IMR-90 (cell line): ENCODE measurements around the gene RNF144B. TPM values are rescaled to one million over a fixed set of nuclear protein-coding genes. Genes with fewer than 3 reads are reported as not detected.

Experiments
- ATAC-seq: fragments of 200-7000 bp; cut with Tn5 transposase; 2 replicates; pipeline ENCODE4 v1.9.1; 2020; ENCODE audit warnings: low read depth, mild to moderate bottlenecking, moderate library complexity
- BruUV-seq: library from RNA; stranded (reverse); fragments of 400-500 nt; replicated peaks from 2 replicates; lab custom pipeline; 2021; lab: Mats Ljungman, UMichigan
- CTCF ChIA-PET: fragments of 300-600 bp; formaldehyde crosslinking; extraction: SDS; loops from one replicate; lab custom pipeline; 2021; ENCODE audit warnings: antibody characterized with exemption; lab: Yijun Ruan, JAX
- POLR2A ChIA-PET: fragments of 300-600 bp; sonication (Branson Sonifier 250); formaldehyde crosslinking; loops from one replicate; lab custom pipeline; 2022; ENCODE audit warnings: antibody characterized with exemption; ENCODE audit not compliant: unreplicated experiment; lab: Charles Lee
- DNase-seq: peaks from one replicate; pipeline ENCODE4 v3.0.0; 2013
- H2AFZ ChIP-seq: replicated peaks from 2 replicates; pipeline ENCODE3; 2013; ENCODE audit warnings: low read length, mild to moderate bottlenecking; ENCODE audit not compliant: poor library complexity
- H2AK5ac ChIP-seq: 2 replicates; pipeline ENCODE4 v1.6.1; 2013; ENCODE audit warnings: low read depth, low read length, inconsistent platforms
- H2AK9ac ChIP-seq: replicated peaks from 2 replicates; pipeline ENCODE3; 2013; ENCODE audit warnings: mild to moderate bottlenecking, low read depth, low read length, moderate library complexity; ENCODE audit not compliant: poor library complexity
- H2BK120ac ChIP-seq: 2 replicates; pipeline ENCODE4 v1.6.1; 2013; ENCODE audit warnings: low read depth, low read length, inconsistent platforms
- H2BK15ac ChIP-seq: 3 replicates; pipeline ENCODE4 v1.6.1; 2013; ENCODE audit warnings: low read depth, low read length, inconsistent platforms
- H2BK20ac ChIP-seq: 2 replicates; pipeline ENCODE4 v1.6.1; 2013; ENCODE audit warnings: low read depth, mild to moderate bottlenecking, inconsistent platforms, low read length, moderate library complexity
- H2BK5ac ChIP-seq: 2 replicates; pipeline ENCODE4 v1.6.1; 2013; ENCODE audit warnings: mild to moderate bottlenecking, low read depth, low read length, inconsistent platforms; ENCODE audit not compliant: poor library complexity, severe bottlenecking
- H3K14ac ChIP-seq: replicated peaks from 2 replicates; pipeline ENCODE4 v1.6.1; 2013; ENCODE audit warnings: low read depth, low read length, inconsistent platforms
- H3K18ac ChIP-seq: 2 replicates; pipeline ENCODE4 v1.6.1; 2013; ENCODE audit warnings: low read depth, low read length, control low read depth
- H3K23ac ChIP-seq: 2 replicates; pipeline ENCODE4 v1.6.1; 2013; ENCODE audit warnings: low read depth, low read length, inconsistent platforms
- H3K27ac ChIP-seq: 2 replicates; pipeline ENCODE4 v1.5.1; 2013; ENCODE audit warnings: mild to moderate bottlenecking, control low read depth, low read length; ENCODE audit not compliant: insufficient read depth
- H3K27me3 ChIP-seq: 2 replicates; pipeline ENCODE4 v1.6.1; 2013; ENCODE audit warnings: low read length; ENCODE audit not compliant: control insufficient read depth, insufficient read depth
- H3K36me3 ChIP-seq: 2 replicates; pipeline ENCODE4 v1.6.1; 2013; ENCODE audit warnings: low read length, mixed read lengths; ENCODE audit not compliant: control insufficient read depth, insufficient read depth
- H3K4ac ChIP-seq: 2 replicates; pipeline ENCODE4 v1.6.1; 2013; ENCODE audit warnings: low read depth, low read length, inconsistent platforms
- H3K4me1 ChIP-seq: 2 replicates; pipeline ENCODE4 v1.6.1; 2013; ENCODE audit warnings: low read length, mixed read lengths; ENCODE audit not compliant: control insufficient read depth, insufficient read depth
- H3K4me2 ChIP-seq: 2 replicates; pipeline ENCODE4 v1.6.1; 2013; ENCODE audit warnings: low read depth, mild to moderate bottlenecking, control low read depth, low read length, moderate library complexity
- H3K4me3 ChIP-seq: 2 replicates; pipeline ENCODE4 v1.5.1; 2013; ENCODE audit warnings: low read depth, mild to moderate bottlenecking, control low read depth, low read length, moderate library complexity; ENCODE audit not compliant: insufficient read depth
- H3K56ac ChIP-seq: 2 replicates; pipeline ENCODE4 v1.6.1; 2013; ENCODE audit warnings: low read length, inconsistent platforms; ENCODE audit not compliant: insufficient read depth; ENCODE audit errors: extremely low read depth
- H3K79me1 ChIP-seq, 2 experiments: 2 replicates each; pipeline ENCODE4 v1.6.1; 2013; ENCODE audit warnings: low read length in 2 of 2, inconsistent platforms in 1 of 2, low read depth in 1 of 2
- H3K9ac ChIP-seq: 2 replicates; pipeline ENCODE4 v1.6.1; 2013; ENCODE audit warnings: low read depth, low read length, control low read depth
- H3K9me1 ChIP-seq: 2 replicates; pipeline ENCODE4 v1.6.1; 2013; ENCODE audit warnings: low read length, inconsistent platforms; ENCODE audit not compliant: insufficient read depth
- H3K9me3 ChIP-seq: 2 replicates; pipeline ENCODE4 v1.6.1; 2013; ENCODE audit warnings: low read length; ENCODE audit not compliant: control insufficient read depth, insufficient read depth
- H4K20me1 ChIP-seq: 2 replicates; pipeline ENCODE4 v1.6.1; 2013; ENCODE audit warnings: low read length, inconsistent platforms; ENCODE audit not compliant: insufficient read depth
- H4K5ac ChIP-seq: 2 replicates; pipeline ENCODE4 v1.6.1; 2013; ENCODE audit warnings: mild to moderate bottlenecking, low read depth, low read length, control low read depth
- H4K8ac ChIP-seq, 2 experiments: 2 replicates each; pipeline ENCODE4 v1.6.1; 2013; ENCODE audit warnings: low read depth in 2 of 2, low read length in 2 of 2, control low read depth in 1 of 2, inconsistent platforms in 1 of 2
- H4K91ac ChIP-seq: 2 replicates; pipeline ENCODE4 v1.6.1; 2013; ENCODE audit warnings: low read depth, low read length, inconsistent platforms; ENCODE audit not compliant: insufficient read depth
- BHLHE40 ChIP-seq: fragments of 150-350 bp; IDR thresholded peaks from 2 replicates; pipeline ENCODE4 v1.6.1; 2016; ENCODE audit warnings: mild to moderate bottlenecking, low read depth, low read length
- CEBPB ChIP-seq: IDR thresholded peaks from 2 replicates; pipeline ENCODE4 v1.6.1; 2012; ENCODE audit warnings: low read depth, low read length, improper control_type of control experiment
- CHD1 ChIP-seq: IDR thresholded peaks from 2 replicates; pipeline ENCODE4 v1.6.1; 2012; ENCODE audit warnings: low read depth, low read length, improper control_type of control experiment
- ELK1 ChIP-seq: fragments of 150-350 bp; IDR thresholded peaks from 2 replicates; pipeline ENCODE4 v1.6.1; 2016; ENCODE audit warnings: low read depth, mild to moderate bottlenecking, low read length, moderate library complexity, borderline replicate concordance
- FOS ChIP-seq: fragments of 150-350 bp; IDR thresholded peaks from 2 replicates; pipeline ENCODE4 v1.6.1; 2016; ENCODE audit warnings: low read depth, low read length
- MAZ ChIP-seq: IDR thresholded peaks from 2 replicates; pipeline ENCODE4 v1.6.1; 2012; ENCODE audit warnings: low read depth, mild to moderate bottlenecking, low read length, improper control_type of control experiment, moderate library complexity, borderline replicate concordance
- MXI1 ChIP-seq: IDR thresholded peaks from 2 replicates; pipeline ENCODE4 v1.6.1; 2012; ENCODE audit warnings: low read depth, mild to moderate bottlenecking, low read length, moderate library complexity, borderline replicate concordance
- NFE2L2 ChIP-seq: fragments of 150-350 bp; IDR thresholded peaks from 2 replicates; pipeline ENCODE4 v1.6.1; 2016; ENCODE audit warnings: low read depth, mild to moderate bottlenecking, low read length
- POLR2A ChIP-seq: IDR thresholded peaks from 2 replicates; pipeline ENCODE4 v1.6.1; 2012; ENCODE audit warnings: mild to moderate bottlenecking, low read depth, low read length
- RCOR1 ChIP-seq: IDR thresholded peaks from 2 replicates; pipeline ENCODE4 v1.6.1; 2012; ENCODE audit warnings: mild to moderate bottlenecking, low read length, improper control_type of control experiment; ENCODE audit not compliant: insufficient replicate concordance
- SMC3 ChIP-seq: fragments of 150-350 bp; IDR thresholded peaks from 2 replicates; pipeline ENCODE4 v1.6.1; 2016; ENCODE audit warnings: low read depth, mild to moderate bottlenecking, antibody characterized with exemption, low read length, moderate library complexity
- USF2 ChIP-seq: fragments of 150-350 bp; IDR thresholded peaks from 2 replicates; pipeline ENCODE4 v1.6.1; 2017; ENCODE audit warnings: mild to moderate bottlenecking, antibody characterized with exemption, low read length, low read depth
- WGBS, 2 experiments: methylation state at CpG; one replicate each; pipeline versions ENCODE4 v1.1.5 to v1.1.7; 2013; ENCODE audit warnings: missing lambda C conversion rate in 2 of 2; ENCODE audit not compliant: insufficient read length in 1 of 2; ENCODE audit errors: extremely low coverage in 2 of 2; 5-methylcytosine and 5-hydroxymethylcytosine counted together
- dilution Hi-C: fragments of 300-500 bp; cut with HindIII; formaldehyde crosslinking; loops from one replicate; pipeline ENCODE4 v1.14.3; 2018; ENCODE audit warnings: low sequenced_read_pairs; ENCODE audit not compliant: unreplicated experiment
- in situ Hi-C: fragments of 300-500 bp; cut with MboI; formaldehyde crosslinking; loops from 3 replicates; pipeline ENCODE4 v1.14.3; 2019; ENCODE audit warnings: low sequenced_read_pairs, inconsistent platforms, mixed read lengths
- intact Hi-C: fragments of 100-400 bp; cut with micrococcal nuclease; formaldehyde crosslinking; loops from 2 replicates; pipeline ENCODE4 v1.10.0; 2022
- polyA plus RNA-seq, 3 experiments: library from polyadenylated mRNA; depleted of rRNA; stranded (reverse); fragments of >200 nt; gene quantifications; 2 replicates each; pipeline ENCODE4 v1.2.3, GENCODE V29; 2012; ENCODE audit warnings: low replicate concordance in 1 of 3
- total RNA-seq: library from RNA; depleted of rRNA; stranded (reverse); fragments of >200 nt; gene quantifications from 2 replicates; pipeline ENCODE4 v1.2.3, GENCODE V29; 2012

RNF144B gene
- total and polyA plus RNA-seq, 2 of the 4 experiments (the other 2 are of a cell fraction), result 0.44 to 2.7 TPM

DNA sequence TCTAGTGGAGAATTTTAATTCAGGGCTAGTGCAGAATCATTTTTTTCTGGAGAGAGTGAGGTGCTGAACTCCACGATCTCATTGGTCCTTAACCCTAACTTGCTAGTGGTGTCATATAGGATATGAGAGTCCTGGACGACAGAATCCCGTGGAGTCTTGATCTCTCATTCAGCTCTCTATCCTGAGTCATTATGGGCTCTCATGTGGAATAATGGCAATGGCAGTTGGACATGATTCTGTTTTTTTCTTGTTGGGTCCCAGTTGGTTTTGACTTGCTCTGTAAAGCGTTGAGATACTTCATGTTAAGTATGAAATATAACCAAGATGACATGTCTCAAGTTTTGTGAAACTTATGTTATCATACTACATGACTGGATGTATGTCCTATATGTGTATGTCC, 6.3 kb upstream of the RNF144B start:
- ATAC-seq (no peak), DNase-seq (no peak)
- H3K79me1 ChIP-seq, result no peaks in the 10 kb centered on the region
- no peak overlapping the region for H2AFZ ChIP-seq
- no peak overlapping the region for H3K18ac ChIP-seq
- H3K27ac ChIP-seq, result no peak overlapping the region
- H3K4me2 ChIP-seq, result no peak overlapping the region
- H3K4ac ChIP-seq, result no peak overlapping the region
- TF ChIP-seq MXI1 (no peak), RCOR1 (no peak), USF2 (no peak), NFE2L2 (no peak), POLR2A (no peak), SMC3 (no peak), FOS (no peak), ELK1 (no peak), CEBPB (no peak), CHD1 (no peak), MAZ (no peak), BHLHE40 (no peak)
- in situ Hi-C loops, result no loop called here
- intact Hi-C loops, result no loop called here
- no peak overlapping the region for H2AK5ac ChIP-seq
- no peak overlapping the region for H2BK15ac ChIP-seq
- no peak overlapping the region for H3K56ac ChIP-seq
- no peak overlapping the region for H2AK9ac ChIP-seq
- no peaks in the 10 kb centered on the region for H4K20me1 ChIP-seq
- POLR2A ChIA-PET, result no interaction called here
- H4K8ac ChIP-seq, result no peak overlapping the region
- no peak overlapping the region for H4K5ac ChIP-seq
- 0 out of 2 replicates have a peak overlapping the region, but pooled peaks have one; percentile 15 for H3K23ac ChIP-seq
- H4K91ac ChIP-seq, result no peak overlapping the region
- no peak overlapping the region for H2BK5ac ChIP-seq
- H2BK20ac ChIP-seq, result no peak overlapping the region
- CTCF ChIA-PET, result no interaction called here
- no peaks in the 10 kb centered on the region for H3K9me1 ChIP-seq
- no peak overlapping the region for H2BK120ac ChIP-seq
- H3K4me3 ChIP-seq, result no peak overlapping the region
- no peaks in the 10 kb centered on the region for H3K4me1 ChIP-seq
- BruUV-seq, result no TSS peak
- H3K9ac ChIP-seq, result no peak overlapping the region
- dilution Hi-C loops, result no loop called here
- no peaks in the 10 kb centered on the region for H3K27me3 ChIP-seq
- no peak overlapping the region for H3K14ac ChIP-seq
- WGBS, 2 experiments, result no CpG with 5 or more reads among the region's 4 CpGs
- no peaks in the 10 kb centered on the region for H3K9me3 ChIP-seq
- no peaks in the 10 kb centered on the region for H3K36me3 ChIP-seq
